HG03196 (cell line): ENCODE results near the gene CFAP97.
"Not testable (repeated sequence)": the region's sequence is repeated elsewhere in the genome, so short reads cannot be mapped to it uniquely, and the experiment has no call there.

Source experiments
- ATAC-seq: cut with Tn5 transposase; IDR thresholded peaks from one replicate; pipeline ENCODE4 v1.9.1; 2021; ENCODE audit not compliant: unreplicated experiment

CFAP97 gene

GRCh38 chr4:185222598-185222997, 18.8 kb upstream of the CFAP97 start:
- no peak for ATAC-seq

- ATAC-seq = no peak
Observed at GRCh38 chr4:185221912-185222311, 18.1 kb upstream of the CFAP97 start.

- no peak for ATAC-seq
Observed at GRCh38 chr4:185221491-185221890, 17.7 kb upstream of the CFAP97 start.

- peak; percentile 60 for ATAC-seq
Observed at GRCh38 chr4:185219551-185220344, 15.9 kb upstream of the CFAP97 start.

- no peak for ATAC-seq
Observed at GRCh38 chr4:185218312-185218711, 14.5 kb upstream of the CFAP97 start.

GRCh38 chr4:185217408-185217975, 13.7 kb upstream of the CFAP97 start:
- no peak for ATAC-seq

- no peak for ATAC-seq
Observed at GRCh38 chr4:185215261-185215660, 11.5 kb upstream of the CFAP97 start.

- peak; percentile 38 for ATAC-seq
Observed at GRCh38 chr4:185213877-185214276, 10.1 kb upstream of the CFAP97 start.

GRCh38 chr4:185212581-185212980, 8.8 kb upstream of the CFAP97 start:
- no peak for ATAC-seq

GRCh38 chr4:185211641-185212040, 7.8 kb upstream of the CFAP97 start:
- ATAC-seq = no peak

GRCh38 chr4:185211035-185211434, 7.2 kb upstream of the CFAP97 start:
- no peak for ATAC-seq

- ATAC-seq = peak; percentile 21
Observed at GRCh38 chr4:185210102-185210981, 6.5 kb upstream of the CFAP97 start.

GRCh38 chr4:185209852-185210101, 6.0 kb upstream of the CFAP97 start:
- peak; percentile 12 for ATAC-seq

GRCh38 chr4:185209031-185209851, 5.4 kb upstream of the CFAP97 start, which contains the start of gene SNX25:
SNX25 (plus strand) TSS chr4:185209598; CDS start chr4:185209827, 229 bp downstream.
- peak; percentile 76 for ATAC-seq

- no peak for ATAC-seq
Observed at GRCh38 chr4:185207466-185207865, 3.7 kb upstream of the CFAP97 start.

GRCh38 chr4:185205697-185206342, 2.0 kb upstream of the CFAP97 start:
- no peak for ATAC-seq

GRCh38 chr4:185205073-185205472, 1.3 kb upstream of the CFAP97 start:
- ATAC-seq = not testable (repeated sequence)

- ATAC-seq = no peak
Observed at GRCh38 chr4:185204238-185204910, 574 bp upstream of the CFAP97 start.

GRCh38 chr4:185202984-185203485, 765 bp downstream of the CFAP97 start:
- ATAC-seq = peak; percentile 1
